HG02852 (cell line): ENCODE results near the gene MACROD2.
A peak's percentile ranks its signal among the peaks of the same experiment; 100 is the strongest.

Experiments used
- ATAC-seq: cut with Tn5 transposase; IDR thresholded peaks from one replicate; pipeline ENCODE4 v1.9.1; 2021; ENCODE audit warnings: mild to moderate bottlenecking, moderate library complexity; ENCODE audit not compliant: unreplicated experiment

The MACROD2 gene

GRCh38 chr20:14838663-14839628 is 843.6 kb downstream of the MACROD2 start:
- peak; percentile 95 for ATAC-seq

GRCh38 chr20:14845199-14846160 is 850.2 kb downstream of the MACROD2 start:
- no peak for ATAC-seq

- ATAC-seq: no peak
Measured at GRCh38 chr20:14848806-14849205, 853.5 kb downstream of the MACROD2 start.

GRCh38 chr20:14853079-14853478 is 857.8 kb downstream of the MACROD2 start:
- no peak for ATAC-seq

GRCh38 chr20:14855171-14855570 is 859.9 kb downstream of the MACROD2 start:
- ATAC-seq: no peak

- ATAC-seq: no peak
Measured at GRCh38 chr20:14859627-14860026, 864.3 kb downstream of the MACROD2 start.

GRCh38 chr20:14860410-14860814 is 865.1 kb downstream of the MACROD2 start:
- peak; percentile 46 for ATAC-seq

DNA sequence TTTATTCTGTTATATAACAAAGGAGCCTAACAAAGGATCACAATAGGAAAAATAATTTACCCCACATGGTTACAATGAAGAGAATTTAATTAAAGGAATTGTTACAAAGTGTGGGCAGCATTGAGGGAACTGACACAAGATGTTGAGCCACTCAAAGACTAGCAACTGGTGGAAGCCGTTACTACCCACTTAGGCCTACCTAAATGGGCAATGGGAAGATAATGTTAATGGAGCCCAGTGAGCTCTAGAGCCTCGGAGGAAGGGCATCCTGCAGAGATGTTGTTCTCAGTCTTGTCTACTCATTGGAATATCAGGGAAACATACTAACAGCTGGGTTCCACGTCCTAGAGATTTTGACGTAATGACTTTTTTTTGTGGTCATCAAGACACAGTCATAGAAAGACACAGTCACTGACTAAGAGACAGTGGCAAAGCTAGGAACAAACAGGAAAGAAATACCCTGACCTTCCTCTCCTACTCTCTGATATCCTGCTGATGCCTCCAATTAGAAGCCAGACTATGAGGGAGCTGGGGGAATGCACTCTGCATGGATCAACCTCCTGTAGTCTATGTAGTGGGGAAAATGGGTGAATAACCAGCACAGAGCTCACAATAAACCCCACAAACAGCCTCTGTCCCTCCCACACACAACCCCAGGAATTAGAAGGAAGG is 865.8 kb downstream of the MACROD2 start:
- ATAC-seq: no peak

DNA sequence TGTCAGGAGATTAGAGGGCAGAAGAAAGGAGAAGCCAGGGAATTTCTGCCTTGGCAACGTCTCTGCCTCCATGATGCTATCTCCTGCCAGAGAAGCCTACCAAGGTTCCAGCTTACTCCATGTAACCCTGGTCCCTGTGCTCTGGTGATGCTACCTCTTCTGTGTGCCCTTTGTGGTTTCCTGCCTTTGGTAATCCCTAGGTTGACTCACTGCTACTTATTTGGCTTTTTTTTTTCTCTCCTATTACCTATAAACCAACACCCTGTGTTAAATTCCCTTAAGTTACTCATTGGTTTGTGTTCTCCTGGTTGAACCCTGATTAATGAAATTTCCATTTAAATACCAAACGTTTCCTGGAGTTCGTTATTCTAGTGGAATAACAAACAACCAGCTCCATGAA is 869.9 kb downstream of the MACROD2 start:
- no peak for ATAC-seq

- ATAC-seq: no peak
Measured at GRCh38 chr20:14865731-14866130, 870.4 kb downstream of the MACROD2 start.

DNA sequence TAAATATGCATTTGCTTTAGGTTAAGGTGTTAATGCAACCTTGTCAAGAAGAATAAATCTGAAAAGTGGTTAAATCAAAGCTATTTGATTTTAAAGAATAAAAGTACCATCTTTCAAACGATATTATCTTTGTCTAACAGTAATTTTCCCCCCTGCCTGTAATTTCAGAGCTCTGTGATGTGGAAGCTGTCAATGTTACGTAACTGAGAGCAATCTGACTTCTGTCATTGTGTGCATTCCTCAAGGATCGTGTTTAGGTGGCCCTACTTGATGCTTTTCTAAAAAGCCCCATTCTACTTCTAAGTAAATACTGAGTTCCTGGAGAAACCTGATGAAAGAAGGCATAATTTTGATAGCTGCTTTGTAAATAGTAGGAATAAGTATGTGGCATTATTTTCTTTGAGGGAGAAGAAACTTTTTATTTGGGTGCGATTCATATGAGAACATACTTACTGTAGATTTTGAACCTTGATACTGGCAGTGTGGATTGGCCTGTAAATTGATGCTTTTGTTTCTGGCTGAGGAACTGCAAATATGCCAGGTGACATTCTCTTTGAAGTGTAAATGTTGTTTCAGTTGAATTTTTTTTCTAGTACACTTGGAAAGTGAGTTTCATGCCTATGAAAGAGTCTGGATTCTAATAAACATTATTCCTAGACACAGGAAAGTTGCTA is 871.7 kb downstream of the MACROD2 start:
- no peak for ATAC-seq

DNA sequence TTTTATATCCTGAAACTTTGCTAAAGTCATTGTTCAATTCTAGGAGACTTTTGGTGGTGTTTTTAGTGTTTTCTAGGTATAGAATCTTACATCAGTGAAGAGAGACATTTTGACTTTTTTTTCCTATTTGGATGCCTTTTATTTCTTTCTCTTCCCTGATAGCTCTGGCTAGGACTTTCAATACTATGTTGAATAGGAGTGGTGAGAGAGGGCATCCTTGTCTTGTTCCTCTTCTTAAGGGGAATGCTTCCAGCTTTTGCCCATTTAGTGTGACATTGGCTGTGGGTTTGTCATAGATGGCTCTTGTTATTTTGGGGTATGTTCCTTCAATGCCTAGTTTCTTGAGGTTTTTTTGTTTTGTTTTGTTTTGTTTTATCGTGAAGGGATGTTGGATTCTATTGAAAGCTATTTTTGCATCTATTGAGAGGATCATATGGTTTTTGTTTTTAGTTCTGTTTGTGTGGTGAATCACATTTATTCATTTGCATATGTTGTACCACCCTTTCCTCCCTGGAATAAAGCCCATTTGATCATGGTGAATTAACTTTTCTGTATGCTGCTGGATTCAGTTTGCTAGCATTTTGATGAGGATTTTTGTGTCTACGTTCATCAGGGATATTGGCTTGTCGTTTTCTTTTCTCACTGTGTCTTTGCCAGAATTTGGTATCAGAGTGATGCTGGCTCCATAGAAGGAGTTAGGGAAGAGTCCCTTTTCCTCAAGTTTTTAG is 882.1 kb downstream of the MACROD2 start:
- no peak for ATAC-seq

GRCh38 chr20:14878676-14879019 is 883.3 kb downstream of the MACROD2 start:
- ATAC-seq: no peak

DNA sequence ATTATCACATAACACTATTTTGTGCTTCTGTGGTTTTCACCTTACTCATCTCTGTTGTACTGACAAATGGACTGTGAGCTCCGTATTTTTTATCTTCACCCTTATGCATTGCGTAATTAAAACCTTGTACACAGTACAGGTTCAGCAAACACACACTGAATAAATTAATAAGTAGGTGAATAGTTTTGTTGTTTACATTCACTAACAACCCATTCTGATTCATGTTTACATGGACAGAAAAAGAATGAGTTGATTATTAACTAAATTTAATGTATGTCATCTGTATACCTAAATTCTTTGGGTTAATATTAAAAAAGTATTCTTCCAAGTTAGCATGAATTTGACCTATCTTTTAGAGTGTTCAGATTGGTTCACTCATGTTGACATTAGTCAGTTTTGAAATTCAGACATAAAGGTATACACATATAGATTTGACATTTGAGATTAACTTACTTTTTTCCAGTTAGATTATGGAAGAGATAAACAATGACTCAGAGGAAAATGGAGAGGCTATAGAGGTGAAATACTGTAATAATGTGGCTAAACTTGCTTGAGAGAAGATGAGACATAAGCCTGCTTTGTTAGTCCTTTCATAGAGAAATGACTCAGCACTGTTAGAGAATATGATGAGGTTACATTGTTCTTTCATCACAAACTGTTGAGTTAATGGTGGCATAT is 883.8 kb downstream of the MACROD2 start:
- peak; percentile 73 for ATAC-seq

DNA sequence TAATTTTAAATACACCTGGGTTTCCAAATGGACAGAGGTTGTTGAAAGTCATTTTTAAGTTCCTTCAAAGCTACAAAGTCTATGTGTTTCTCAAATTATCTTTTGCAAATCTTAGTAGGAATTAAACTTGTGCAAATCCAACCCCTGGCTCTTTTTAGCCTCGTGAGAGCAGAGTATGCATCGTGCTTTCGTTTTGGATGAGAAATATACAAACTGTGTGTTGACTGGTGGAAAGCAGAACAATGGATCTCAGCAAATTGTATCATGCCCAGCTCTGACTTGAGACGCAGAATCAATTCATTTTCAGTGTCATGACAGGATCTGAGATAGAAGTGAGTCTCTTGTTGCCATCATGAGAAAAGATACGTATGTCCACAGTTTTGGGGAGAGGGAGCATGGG is 884.5 kb downstream of the MACROD2 start:
- ATAC-seq: peak; percentile 26

- no peak for ATAC-seq
Measured at GRCh38 chr20:14881518-14881917, 886.2 kb downstream of the MACROD2 start.

- no peak for ATAC-seq
Measured at GRCh38 chr20:14882157-14882556, 886.8 kb downstream of the MACROD2 start.

DNA sequence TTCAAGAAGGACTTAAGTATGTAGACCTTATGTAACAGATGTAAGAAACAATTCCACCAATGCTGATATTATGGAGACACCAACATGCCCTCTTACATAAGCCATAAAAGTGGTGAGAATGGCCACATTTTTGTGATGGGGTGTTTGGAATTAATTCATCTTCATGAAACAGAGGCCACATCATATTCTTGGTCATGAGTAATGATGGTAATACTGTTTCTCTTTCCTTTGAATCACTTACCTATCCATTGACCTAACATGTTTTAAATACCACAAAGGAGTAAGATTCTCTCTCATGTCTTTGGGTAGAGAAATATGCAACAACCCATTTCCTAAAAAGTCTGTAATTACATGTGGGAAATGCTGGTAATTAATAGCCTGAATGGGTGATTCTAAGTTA is 887.5 kb downstream of the MACROD2 start:
- ATAC-seq: no peak

DNA sequence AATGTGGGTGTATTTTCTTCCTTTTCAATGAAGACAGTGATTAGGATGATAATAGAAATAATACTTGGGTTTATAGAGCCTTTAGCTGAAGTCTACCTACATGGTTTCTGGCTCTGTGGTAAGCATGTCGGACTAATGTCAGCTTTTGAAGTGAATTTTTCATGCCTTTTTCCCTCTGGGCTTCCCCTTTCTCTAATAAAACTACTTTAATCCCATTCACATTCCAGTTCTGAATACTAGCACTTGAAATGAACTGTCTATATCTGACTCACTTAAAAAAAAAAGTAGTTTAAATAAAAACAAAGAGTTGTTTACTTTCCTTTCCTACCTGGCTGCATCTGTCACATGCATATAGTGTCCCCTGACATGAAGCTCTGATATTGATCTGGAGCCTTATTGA is 888.0 kb downstream of the MACROD2 start:
- no peak for ATAC-seq
